VCaP (cell line): ENCODE data around the gene LGALSL.

Experiments
- H3K27ac ChIP-seq: fragments of 450-650 bp; 2 replicates; pipeline ENCODE4 v1.5.1; 2017
- CTCF ChIP-seq: fragments of 450-650 bp; conservative IDR thresholded peaks from 2 replicates; pipeline ENCODE4 v1.5.1; 2017; ENCODE audit warnings: mild to moderate bottlenecking, moderate library complexity

Gene LGALSL

GRCh38 chr2:64414736-64415435 is 39.1 kb upstream of the LGALSL start:
- TF ChIP-seq CTCF, result no peak
- H3K27ac ChIP-seq, result no peak overlapping the region

DNA sequence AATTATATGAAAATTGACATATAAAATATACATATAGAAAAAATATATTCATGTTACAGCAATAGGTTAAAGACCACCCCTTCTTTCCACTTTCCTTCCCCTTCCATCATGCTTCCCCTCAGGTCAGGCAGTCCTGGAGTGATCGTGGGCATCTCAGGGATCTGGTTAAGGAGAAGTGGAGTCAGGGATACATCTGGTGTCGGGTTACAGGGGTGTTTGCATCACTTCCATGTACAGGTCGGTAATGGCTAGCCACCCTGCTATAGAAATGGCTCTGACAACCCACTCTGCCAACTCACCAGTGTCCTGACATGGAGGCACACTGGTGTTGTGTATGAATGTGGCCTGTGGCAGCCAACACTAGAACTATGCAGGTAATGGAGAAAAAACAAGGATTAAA is 36.3 kb upstream of the LGALSL start:
- no peak for TF ChIP-seq CTCF
- no peak overlapping the region for H3K27ac ChIP-seq

DNA sequence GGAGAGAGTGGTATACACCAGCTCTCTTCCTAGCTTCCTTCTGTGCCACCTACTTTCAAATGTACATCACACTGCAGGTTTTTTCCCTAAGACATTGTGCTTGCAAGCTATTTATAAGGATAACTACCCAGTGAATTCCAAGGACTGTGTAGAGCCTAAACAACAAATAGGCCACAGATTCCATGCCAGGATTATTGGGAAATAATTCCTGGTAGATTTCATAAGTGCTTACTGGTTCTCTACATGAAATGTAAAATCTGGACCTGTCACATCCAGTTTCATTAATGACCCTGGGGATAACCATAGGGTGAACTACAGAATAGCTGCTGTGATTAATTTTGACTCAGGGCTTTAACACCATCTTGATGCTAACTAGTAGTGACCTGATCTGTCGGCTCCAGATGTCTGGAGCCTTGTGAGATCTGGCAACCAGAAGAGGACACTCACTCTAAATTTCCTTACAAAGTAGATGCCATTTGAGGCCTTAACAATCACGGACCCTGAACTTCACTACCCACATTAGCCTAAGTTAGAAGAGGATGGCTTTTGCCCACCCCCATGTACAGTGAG is 34.3 kb upstream of the LGALSL start:
- H3K27ac ChIP-seq, result no peak overlapping the region
- TF ChIP-seq CTCF, result no peak

GRCh38 chr2:64420677-64421076 is 33.3 kb upstream of the LGALSL start:
- no peak overlapping the region for H3K27ac ChIP-seq
- TF ChIP-seq CTCF, result no peak

DNA sequence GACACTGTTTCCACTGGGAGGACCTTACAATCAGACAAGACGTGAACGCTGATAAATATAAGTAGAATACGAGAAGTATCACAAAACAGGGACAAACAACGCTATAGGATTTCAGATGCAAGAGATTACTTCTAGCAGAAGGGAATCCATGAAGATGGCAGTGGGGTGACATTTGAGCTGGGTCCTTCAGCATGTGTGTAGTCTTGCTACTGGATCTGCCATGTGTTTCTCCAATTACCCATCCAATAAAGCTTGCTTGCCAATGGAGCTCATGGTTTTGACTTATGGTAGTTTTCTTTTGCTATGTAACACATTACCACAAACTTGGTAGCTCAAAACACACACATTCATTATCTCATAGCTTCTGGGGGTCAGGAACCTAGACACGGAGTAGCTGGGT is 32.8 kb upstream of the LGALSL start:
- H3K27ac ChIP-seq, result no peak overlapping the region

GRCh38 chr2:64422466-64422865 is 31.5 kb upstream of the LGALSL start:
- no peak overlapping the region for H3K27ac ChIP-seq
- no peak for TF ChIP-seq CTCF

More for the DNA sequence above, 32.8 kb upstream of the LGALSL start:
- no peak for TF ChIP-seq CTCF

- no peak overlapping the region for H3K27ac ChIP-seq
- TF ChIP-seq CTCF, result no peak
Measured at GRCh38 chr2:64423303-64423702, 30.7 kb upstream of the LGALSL start.
